HL-60 (cell line): ENCODE measurements around the gene PDE8A.

Source experiments
- GABPA ChIP-seq: IDR thresholded peaks from 2 replicates; pipeline ENCODE4 v1.6.1; 2012; ENCODE audit warnings: low read depth
- POLR2AphosphoS5 ChIP-seq: IDR thresholded peaks from 2 replicates; pipeline ENCODE4 v1.6.1; 2012; ENCODE audit warnings: low read depth
- TF ChIP-seq, protein P1 (sequence below): IDR thresholded peaks from one replicate; pipeline ENCODE4 v1.5.1; 2011; ENCODE audit warnings: low read length, control low read depth, inconsistent platforms; ENCODE audit not compliant: insufficient read depth
- TF ChIP-seq, protein P2 (sequence below): IDR thresholded peaks from 2 replicates; pipeline ENCODE4 v1.6.1; 2012; ENCODE audit warnings: low read depth; ENCODE audit not compliant: insufficient replicate concordance

DNA sequence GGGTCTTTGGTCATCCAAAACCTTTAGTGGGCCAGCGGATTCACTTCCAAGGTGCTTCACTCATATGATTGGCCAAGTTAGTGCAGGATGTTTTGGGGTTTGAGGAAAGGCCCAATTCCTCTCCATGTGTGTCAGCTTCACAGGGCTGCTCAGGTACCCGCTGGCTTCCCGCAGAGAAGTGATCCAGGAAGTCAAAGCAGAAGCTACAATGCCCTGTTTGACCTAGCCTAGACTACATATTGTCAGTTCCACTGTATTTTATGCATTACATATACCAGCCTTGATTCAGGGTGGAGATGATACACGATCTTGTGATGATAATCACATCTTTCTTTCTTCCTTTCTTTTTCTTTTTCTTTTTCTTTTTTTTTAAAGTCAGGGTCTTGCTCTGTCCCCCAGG is 32.1 kb downstream of the PDE8A start:
- TF ChIP-seq, protein P1, sequence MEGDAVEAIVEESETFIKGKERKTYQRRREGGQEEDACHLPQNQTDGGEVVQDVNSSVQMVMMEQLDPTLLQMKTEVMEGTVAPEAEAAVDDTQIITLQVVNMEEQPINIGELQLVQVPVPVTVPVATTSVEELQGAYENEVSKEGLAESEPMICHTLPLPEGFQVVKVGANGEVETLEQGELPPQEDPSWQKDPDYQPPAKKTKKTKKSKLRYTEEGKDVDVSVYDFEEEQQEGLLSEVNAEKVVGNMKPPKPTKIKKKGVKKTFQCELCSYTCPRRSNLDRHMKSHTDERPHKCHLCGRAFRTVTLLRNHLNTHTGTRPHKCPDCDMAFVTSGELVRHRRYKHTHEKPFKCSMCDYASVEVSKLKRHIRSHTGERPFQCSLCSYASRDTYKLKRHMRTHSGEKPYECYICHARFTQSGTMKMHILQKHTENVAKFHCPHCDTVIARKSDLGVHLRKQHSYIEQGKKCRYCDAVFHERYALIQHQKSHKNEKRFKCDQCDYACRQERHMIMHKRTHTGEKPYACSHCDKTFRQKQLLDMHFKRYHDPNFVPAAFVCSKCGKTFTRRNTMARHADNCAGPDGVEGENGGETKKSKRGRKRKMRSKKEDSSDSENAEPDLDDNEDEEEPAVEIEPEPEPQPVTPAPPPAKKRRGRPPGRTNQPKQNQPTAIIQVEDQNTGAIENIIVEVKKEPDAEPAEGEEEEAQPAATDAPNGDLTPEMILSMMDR = no peak
- TF ChIP-seq POLR2AphosphoS5 (no peak), GABPA (no peak)
- TF ChIP-seq, protein P2, sequence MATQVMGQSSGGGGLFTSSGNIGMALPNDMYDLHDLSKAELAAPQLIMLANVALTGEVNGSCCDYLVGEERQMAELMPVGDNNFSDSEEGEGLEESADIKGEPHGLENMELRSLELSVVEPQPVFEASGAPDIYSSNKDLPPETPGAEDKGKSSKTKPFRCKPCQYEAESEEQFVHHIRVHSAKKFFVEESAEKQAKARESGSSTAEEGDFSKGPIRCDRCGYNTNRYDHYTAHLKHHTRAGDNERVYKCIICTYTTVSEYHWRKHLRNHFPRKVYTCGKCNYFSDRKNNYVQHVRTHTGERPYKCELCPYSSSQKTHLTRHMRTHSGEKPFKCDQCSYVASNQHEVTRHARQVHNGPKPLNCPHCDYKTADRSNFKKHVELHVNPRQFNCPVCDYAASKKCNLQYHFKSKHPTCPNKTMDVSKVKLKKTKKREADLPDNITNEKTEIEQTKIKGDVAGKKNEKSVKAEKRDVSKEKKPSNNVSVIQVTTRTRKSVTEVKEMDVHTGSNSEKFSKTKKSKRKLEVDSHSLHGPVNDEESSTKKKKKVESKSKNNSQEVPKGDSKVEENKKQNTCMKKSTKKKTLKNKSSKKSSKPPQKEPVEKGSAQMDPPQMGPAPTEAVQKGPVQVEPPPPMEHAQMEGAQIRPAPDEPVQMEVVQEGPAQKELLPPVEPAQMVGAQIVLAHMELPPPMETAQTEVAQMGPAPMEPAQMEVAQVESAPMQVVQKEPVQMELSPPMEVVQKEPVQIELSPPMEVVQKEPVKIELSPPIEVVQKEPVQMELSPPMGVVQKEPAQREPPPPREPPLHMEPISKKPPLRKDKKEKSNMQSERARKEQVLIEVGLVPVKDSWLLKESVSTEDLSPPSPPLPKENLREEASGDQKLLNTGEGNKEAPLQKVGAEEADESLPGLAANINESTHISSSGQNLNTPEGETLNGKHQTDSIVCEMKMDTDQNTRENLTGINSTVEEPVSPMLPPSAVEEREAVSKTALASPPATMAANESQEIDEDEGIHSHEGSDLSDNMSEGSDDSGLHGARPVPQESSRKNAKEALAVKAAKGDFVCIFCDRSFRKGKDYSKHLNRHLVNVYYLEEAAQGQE = no peak
